ENCODE data around the gene KCTD19.

- no peak for TF ChIP-seq CTCF (IDR thresholded peaks at IDR 0.05; ENCODE audit: low read depth, low read length)
- no peak for TF ChIP-seq EZH2phosphoT487 (IDR thresholded peaks at IDR 0.05; ENCODE audit: low read depth)
These were observed 8.7 kb downstream of the KCTD19 start for GRCh38 chr16:67317853-67318252.
